Ovary (tissue), 3 donors: ENCODE results near the gene BCL7A.

Experiments used
- EP300 ChIP-seq: sonication (generic); formaldehyde crosslinking; IDR thresholded peaks from one replicate; pipeline ENCODE4 v1.6.1; 2017; ENCODE audit warnings: antibody characterized with exemption
- POLR2A ChIP-seq: fragments of 450-650 bp; IDR thresholded peaks from one replicate; pipeline ENCODE4 v1.6.1; 2017; ENCODE audit warnings: antibody characterized with exemption, mild to moderate bottlenecking, moderate library complexity
- TF ChIP-seq, protein P1 (sequence below), 3 donors: fragments of 450-650 bp in 2 of 3; fragments of 200-600 bp in 1 of 3; IDR thresholded peaks; one replicate each; pipeline versions ENCODE4 v1.5.1 to v1.8.0; 2016 to 2022; ENCODE audit warnings: antibody characterized with exemption in 3 of 3, mild to moderate bottlenecking in 1 of 3
- donor health status: DM: no; HTN: no; CAD: no.

- TF ChIP-seq, protein P1, sequence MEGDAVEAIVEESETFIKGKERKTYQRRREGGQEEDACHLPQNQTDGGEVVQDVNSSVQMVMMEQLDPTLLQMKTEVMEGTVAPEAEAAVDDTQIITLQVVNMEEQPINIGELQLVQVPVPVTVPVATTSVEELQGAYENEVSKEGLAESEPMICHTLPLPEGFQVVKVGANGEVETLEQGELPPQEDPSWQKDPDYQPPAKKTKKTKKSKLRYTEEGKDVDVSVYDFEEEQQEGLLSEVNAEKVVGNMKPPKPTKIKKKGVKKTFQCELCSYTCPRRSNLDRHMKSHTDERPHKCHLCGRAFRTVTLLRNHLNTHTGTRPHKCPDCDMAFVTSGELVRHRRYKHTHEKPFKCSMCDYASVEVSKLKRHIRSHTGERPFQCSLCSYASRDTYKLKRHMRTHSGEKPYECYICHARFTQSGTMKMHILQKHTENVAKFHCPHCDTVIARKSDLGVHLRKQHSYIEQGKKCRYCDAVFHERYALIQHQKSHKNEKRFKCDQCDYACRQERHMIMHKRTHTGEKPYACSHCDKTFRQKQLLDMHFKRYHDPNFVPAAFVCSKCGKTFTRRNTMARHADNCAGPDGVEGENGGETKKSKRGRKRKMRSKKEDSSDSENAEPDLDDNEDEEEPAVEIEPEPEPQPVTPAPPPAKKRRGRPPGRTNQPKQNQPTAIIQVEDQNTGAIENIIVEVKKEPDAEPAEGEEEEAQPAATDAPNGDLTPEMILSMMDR (IDR thresholded peaks at IDR 0.05) = no peak
- no peak for TF ChIP-seq POLR2A
- no peak for TF ChIP-seq EP300
Observed at GRCh38 chr12:122081697-122082221, 60.1 kb downstream of the BCL7A start.
